22Rv1 (cell line): ENCODE data around the gene E2F8.

Experiments used
- H3K27ac ChIP-seq: fragments of 450-650 bp; 2 replicates; pipeline ENCODE4 v1.5.1; 2017
- ZFX ChIP-seq: fragments of 450-650 bp; IDR thresholded peaks from 2 replicates; pipeline ENCODE4 v1.6.1; 2017; ENCODE audit warnings: antibody characterized with exemption, borderline replicate concordance
- TF ChIP-seq, protein P1 (sequence below): fragments of 450-650 bp; IDR thresholded peaks from 2 replicates; pipeline ENCODE4 v1.5.1; 2017; ENCODE audit warnings: mild to moderate bottlenecking

The E2F8 gene

DNA sequence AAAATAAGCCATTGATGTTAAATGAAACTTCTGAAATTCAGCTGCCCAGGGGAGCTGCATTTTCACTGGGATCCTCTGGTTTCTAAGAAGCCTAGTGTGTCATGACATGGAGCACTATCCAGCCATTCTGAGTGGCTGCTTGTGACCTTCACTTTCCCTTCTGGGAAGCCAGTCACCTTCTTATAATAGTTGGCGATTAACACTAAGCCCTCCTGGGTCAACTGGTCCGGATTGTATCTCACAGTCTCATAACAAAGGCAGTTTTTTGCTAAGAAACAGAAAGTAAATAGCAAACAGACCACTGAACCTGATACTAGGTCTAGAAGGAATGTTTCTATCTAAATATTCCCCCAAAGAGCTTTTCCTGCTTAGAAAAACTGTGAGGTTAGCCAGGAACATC lies 46.8 kb downstream of the E2F8 start:
- no peak for TF ChIP-seq ZFX
- TF ChIP-seq, protein P1, sequence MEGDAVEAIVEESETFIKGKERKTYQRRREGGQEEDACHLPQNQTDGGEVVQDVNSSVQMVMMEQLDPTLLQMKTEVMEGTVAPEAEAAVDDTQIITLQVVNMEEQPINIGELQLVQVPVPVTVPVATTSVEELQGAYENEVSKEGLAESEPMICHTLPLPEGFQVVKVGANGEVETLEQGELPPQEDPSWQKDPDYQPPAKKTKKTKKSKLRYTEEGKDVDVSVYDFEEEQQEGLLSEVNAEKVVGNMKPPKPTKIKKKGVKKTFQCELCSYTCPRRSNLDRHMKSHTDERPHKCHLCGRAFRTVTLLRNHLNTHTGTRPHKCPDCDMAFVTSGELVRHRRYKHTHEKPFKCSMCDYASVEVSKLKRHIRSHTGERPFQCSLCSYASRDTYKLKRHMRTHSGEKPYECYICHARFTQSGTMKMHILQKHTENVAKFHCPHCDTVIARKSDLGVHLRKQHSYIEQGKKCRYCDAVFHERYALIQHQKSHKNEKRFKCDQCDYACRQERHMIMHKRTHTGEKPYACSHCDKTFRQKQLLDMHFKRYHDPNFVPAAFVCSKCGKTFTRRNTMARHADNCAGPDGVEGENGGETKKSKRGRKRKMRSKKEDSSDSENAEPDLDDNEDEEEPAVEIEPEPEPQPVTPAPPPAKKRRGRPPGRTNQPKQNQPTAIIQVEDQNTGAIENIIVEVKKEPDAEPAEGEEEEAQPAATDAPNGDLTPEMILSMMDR = no peak

DNA sequence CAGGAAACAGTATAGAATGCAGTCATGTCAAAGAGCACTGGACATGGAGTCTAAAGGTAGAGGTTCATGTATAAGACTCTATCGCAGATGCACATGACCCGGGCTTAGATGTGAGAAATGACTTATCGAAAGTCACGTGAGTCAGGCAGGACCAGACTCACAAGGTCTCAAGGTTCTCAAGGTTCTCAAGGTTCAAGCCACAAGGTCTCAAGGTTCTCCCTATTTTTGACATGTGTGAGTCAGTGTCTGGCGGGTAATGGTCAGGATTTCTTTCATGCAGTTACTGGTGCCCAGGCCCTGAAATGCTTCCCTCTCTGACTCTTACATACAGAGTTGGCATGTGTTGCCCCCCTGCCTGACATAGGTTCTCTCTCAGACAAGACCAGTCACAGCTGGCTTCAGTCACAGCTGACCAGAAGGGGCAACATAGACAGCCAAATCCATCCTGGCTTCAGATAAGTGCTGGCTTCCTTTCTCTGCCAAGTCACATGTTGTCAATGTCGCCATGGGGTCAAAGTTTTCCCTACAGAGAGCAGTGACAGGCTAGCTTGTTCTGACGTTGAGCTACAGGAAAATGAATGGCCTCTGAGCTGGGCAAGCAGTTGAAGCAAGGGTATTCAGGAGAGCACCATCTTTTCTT lies 49.1 kb downstream of the E2F8 start:
- H3K27ac ChIP-seq = no peak overlapping the region
- TF ChIP-seq ZFX = no peak
- TF ChIP-seq, protein P1 = no peak

More for the DNA sequence above, 46.8 kb downstream of the E2F8 start:
- no peak overlapping the region for H3K27ac ChIP-seq

DNA sequence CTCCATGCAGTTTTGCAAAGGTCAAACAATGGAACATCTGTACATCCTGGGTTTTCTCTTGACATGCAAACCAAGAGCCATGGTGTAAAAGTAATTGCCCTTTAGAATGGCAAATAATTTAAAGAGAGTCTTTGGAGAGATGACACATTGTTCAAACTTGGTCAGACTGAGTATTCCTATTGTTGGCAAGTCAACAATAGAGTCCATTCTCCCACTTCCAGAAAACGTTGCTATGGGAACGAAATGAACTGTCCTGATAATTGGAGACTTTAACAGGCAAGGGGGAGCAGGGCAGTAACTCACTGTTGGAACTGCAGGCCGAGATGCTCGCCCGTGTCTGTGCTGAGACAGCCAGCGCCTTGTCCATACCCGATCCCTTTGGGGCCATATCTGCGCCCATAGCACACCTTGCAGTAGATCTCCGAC lies 52.9 kb downstream of the E2F8 start:
- H3K27ac ChIP-seq = no peak overlapping the region
- TF ChIP-seq, protein P1 = no peak
- TF ChIP-seq ZFX = no peak

DNA sequence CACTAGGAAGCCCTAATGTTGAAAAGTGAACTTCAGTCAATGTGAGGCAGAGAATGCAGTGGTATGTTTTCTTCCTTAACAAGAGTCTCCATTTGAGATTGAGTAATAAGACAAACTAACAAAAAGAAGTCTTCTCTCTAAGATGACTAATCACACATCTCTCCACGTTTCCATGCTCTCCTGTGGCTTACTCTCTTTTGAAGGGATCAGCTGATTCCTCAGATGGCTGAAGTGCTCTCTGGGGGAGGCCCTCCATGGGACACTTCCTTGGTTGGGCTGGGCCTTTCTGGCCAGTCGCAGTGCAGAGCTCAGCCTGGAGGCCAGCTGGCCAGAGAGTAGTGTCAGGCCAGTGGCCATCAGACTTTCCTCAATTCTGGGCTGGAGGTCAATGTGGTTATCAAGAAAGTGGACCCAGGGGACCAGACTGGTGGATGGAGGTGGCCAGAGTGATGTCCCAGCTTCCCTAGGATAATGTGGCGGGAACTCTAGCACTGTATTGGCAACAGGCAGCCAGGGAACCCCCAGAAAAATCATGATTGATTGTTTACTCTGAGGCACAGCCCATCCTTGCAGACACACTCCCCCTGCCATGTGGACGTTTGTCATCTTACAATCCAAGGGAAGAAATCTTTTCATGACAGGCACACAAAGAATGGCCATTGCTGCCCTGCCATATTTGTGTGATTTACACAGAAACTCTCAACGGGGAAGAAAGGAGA lies 53.5 kb downstream of the E2F8 start:
- H3K27ac ChIP-seq = no peak overlapping the region
- no peak for TF ChIP-seq ZFX
- TF ChIP-seq, protein P1 = no peak

DNA sequence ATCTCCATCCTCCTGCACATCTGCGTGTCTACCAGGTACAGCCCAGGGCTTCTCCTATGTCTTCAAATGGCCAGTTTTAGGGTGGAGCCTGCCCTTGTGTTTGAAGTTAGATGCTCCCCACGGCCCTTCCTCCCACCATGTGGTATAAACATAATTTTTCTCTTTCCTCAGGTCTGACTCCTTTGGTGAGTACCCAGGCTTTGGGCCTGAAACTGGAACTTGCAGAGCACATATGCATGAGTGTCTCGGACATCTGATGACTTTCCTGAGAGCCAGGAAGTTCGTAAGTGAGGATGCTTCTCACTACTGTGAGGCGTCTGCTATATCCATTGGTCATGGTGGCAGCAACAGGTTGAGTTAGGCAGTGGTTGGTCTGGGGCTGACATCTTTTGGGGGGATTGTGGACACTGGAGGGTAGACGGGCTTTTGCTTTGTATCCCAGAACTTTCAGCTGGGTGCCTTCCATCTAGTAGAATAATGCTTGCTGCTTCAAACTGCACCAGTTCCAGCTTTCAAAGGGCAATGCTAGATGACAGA lies 55.2 kb downstream of the E2F8 start:
- TF ChIP-seq ZFX = no peak
- TF ChIP-seq, protein P1 = no peak
- no peak overlapping the region for H3K27ac ChIP-seq

DNA sequence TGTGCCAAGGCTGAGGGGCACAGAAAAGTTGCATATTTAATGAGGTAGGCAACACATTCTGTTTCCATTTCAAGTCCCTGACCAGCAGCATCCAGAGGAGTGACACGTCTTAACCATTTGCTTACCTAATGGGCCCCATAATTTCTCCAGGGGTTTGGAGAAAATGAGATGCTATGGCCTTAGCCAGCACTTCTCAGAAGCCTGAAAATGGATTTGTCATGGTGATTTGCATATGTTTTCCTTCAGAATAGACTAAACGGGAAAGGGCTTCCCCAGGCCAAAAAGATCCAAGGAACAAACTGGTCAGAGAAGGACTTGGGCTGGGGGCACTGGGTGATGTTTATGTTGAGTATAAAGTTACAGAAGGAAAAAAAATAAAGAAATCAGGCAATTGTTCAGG lies 55.7 kb downstream of the E2F8 start:
- H3K27ac ChIP-seq = no peak overlapping the region
- TF ChIP-seq, protein P1 = no peak
- no peak for TF ChIP-seq ZFX

DNA sequence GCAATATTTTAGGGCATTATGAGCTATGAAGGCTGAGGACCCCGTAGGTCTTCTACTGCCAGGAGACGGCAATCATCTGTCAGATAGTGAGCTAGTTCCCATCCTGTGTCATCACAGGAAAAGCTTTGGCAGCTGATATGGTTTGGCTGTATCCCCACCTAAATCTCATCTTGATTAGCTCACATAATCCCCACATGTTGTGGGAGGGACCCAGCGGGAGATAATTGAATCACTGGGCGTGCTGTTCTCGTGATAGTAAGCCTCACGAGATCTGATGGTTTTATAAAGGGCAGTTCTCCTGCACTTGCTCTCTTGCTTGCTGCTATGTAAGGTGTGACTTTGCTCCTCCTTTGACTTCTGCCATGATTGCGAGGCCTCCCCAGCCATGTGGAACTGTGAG lies 57.1 kb downstream of the E2F8 start:
- no peak overlapping the region for H3K27ac ChIP-seq
- TF ChIP-seq, protein P1 = no peak
- no peak for TF ChIP-seq ZFX
